HCEC 1CT (cell line): Measurements from ENCODE around the gene GRSF1.
A peak's percentile ranks its signal among the peaks of the same experiment; 100 is the strongest.
"Not testable (repeated sequence)": the region's sequence is repeated elsewhere in the genome, so short reads cannot be mapped to it uniquely, and the experiment has no call there.

Source experiments
- DNase-seq: peaks from one replicate; pipeline ENCODE4 v3.0.0-alpha.2; 2017

Gene GRSF1

GRCh38 chr4:70839589-70840093 is at the start of gene GRSF1:
Gene GRSF1 (minus strand): TSS chr4:70839890. CDS start chr4:70839827, 63 bp downstream.
- peak; percentile 76 for DNase-seq

GRCh38 chr4:70885174-70885573 is 45.5 kb upstream of the GRSF1 start:
- DNase-seq: no peak

- DNase-seq: no peak
Measured at GRCh38 chr4:70880739-70881138, 41.0 kb upstream of the GRSF1 start.

- DNase-seq: no peak
Measured at GRCh38 chr4:70877556-70877955, 37.9 kb upstream of the GRSF1 start.

- no peak for DNase-seq
Measured at GRCh38 chr4:70874268-70875156, 34.8 kb upstream of the GRSF1 start.

- no peak for DNase-seq
Measured at GRCh38 chr4:70873216-70873615, 33.5 kb upstream of the GRSF1 start.

- no peak for DNase-seq
Measured at GRCh38 chr4:70868778-70869177, 29.1 kb upstream of the GRSF1 start.

- no peak for DNase-seq
Measured at GRCh38 chr4:70863099-70863790, 23.6 kb upstream of the GRSF1 start.

GRCh38 chr4:70859066-70859465 is 19.4 kb upstream of the GRSF1 start:
- no peak for DNase-seq

- DNase-seq: no peak
Measured at GRCh38 chr4:70858454-70858853, 18.8 kb upstream of the GRSF1 start.

- DNase-seq: no peak
Measured at GRCh38 chr4:70855464-70855863, 15.8 kb upstream of the GRSF1 start.

- no peak for DNase-seq
Measured at GRCh38 chr4:70849291-70849690, 9.6 kb upstream of the GRSF1 start.

- DNase-seq: no peak
Measured at GRCh38 chr4:70844180-70844579, 4.5 kb upstream of the GRSF1 start.

- DNase-seq: no peak
Measured at GRCh38 chr4:70842761-70843435, 3.2 kb upstream of the GRSF1 start.

- no peak for DNase-seq
Measured at GRCh38 chr4:70841951-70842350, 2.3 kb upstream of the GRSF1 start.

- DNase-seq: no peak
Measured at GRCh38 chr4:70841211-70841610, 1.5 kb upstream of the GRSF1 start.

- DNase-seq: not testable (repeated sequence)
Measured at GRCh38 chr4:70840631-70841030, 941 bp upstream of the GRSF1 start.

GRCh38 chr4:70840137-70840536 is 447 bp upstream of the GRSF1 start:
- peak; percentile 2 for DNase-seq

GRCh38 chr4:70838666-70839588 is 763 bp downstream of the GRSF1 start:
- DNase-seq: peak; percentile 17

GRCh38 chr4:70838204-70838603 is 1.5 kb downstream of the GRSF1 start:
- DNase-seq: no peak

- DNase-seq: no peak
Measured at GRCh38 chr4:70836081-70836480, 3.6 kb downstream of the GRSF1 start.

- DNase-seq: no peak
Measured at GRCh38 chr4:70833675-70834074, 6.0 kb downstream of the GRSF1 start.
